ENCODE results near the gene TUBAL3. TPM values are rescaled to one million over a fixed set of nuclear protein-coding genes. Genes with fewer than 3 reads are reported as not detected.

TUBAL3 gene
- total and polyA plus RNA-seq, 9 donors, result 0.15 to 0.34 (median 0.15) TPM; not detected in 6

DNA sequence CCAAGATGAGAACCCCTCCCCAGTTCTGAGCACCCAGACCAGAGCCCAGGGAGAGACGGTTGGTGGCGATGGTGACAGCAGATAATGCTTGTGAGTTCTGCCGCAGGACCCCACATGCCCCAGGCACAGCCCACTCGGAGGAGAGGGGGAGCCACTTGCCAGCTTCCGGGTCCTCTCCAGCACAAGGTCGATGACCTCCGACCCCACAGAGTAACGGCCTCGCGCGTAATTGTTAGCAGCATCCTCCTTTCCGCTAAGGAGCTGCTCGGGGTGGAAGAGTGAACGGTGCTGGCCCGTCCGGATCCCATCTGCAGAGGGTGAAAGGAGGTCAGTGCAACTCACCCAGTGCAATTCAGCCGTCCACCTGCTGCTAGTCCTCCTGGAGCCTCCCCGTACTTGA is 9.5 kb downstream of the TUBAL3 start:
- DNase-seq, result no peak
- no peaks in the 10 kb centered on the region for H3K4me1 ChIP-seq (ENCODE audit: insufficient read depth)
- WGBS, 3 donors, result 84 to 90% (median 87%) methylated on average over 18 of the region's 18 CpGs
- TF ChIP-seq EP300 (IDR thresholded peaks at IDR 0.05) (no peak), POLR2A (IDR thresholded peaks at IDR 0.05) (no peak)
- TF ChIP-seq, protein P1, sequence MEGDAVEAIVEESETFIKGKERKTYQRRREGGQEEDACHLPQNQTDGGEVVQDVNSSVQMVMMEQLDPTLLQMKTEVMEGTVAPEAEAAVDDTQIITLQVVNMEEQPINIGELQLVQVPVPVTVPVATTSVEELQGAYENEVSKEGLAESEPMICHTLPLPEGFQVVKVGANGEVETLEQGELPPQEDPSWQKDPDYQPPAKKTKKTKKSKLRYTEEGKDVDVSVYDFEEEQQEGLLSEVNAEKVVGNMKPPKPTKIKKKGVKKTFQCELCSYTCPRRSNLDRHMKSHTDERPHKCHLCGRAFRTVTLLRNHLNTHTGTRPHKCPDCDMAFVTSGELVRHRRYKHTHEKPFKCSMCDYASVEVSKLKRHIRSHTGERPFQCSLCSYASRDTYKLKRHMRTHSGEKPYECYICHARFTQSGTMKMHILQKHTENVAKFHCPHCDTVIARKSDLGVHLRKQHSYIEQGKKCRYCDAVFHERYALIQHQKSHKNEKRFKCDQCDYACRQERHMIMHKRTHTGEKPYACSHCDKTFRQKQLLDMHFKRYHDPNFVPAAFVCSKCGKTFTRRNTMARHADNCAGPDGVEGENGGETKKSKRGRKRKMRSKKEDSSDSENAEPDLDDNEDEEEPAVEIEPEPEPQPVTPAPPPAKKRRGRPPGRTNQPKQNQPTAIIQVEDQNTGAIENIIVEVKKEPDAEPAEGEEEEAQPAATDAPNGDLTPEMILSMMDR (IDR thresholded peaks at IDR 0.05), result no peak
- H3K9me3 ChIP-seq, result no peaks in the 10 kb centered on the region
- H3K36me3 ChIP-seq, result no peaks in the 10 kb centered on the region
- H3K27ac ChIP-seq, result no peak overlapping the region
- no peaks in the 10 kb centered on the region for H3K27me3 ChIP-seq
- intact Hi-C loops (cut with DNase I), result no loop called here
- H3K4me3 ChIP-seq, result no peak overlapping the region

DNA sequence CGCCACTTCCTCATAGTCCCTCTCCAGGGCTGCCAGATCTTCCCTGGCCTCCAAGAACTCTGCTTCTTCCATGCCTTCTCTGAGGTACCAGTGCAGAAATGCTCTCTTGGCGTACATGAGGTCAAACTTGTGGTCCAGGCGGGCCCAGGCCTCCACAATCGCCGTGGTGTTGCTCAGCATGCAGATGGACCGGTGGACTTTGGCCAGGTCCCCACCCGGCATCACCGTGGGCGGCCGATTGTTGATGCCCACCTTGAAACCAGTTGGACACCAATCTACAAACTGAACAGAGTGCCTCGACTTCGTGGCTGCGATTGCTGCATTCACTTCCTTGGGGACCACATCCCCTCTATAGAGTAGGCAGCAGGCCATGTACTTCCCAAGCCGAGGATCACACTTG is 11.1 kb downstream of the TUBAL3 start:
- Histone ChIP-seq H3K36me3 (no peaks in the 10 kb centered on the region), H3K4me1 (ENCODE audit: insufficient read depth) (no peaks in the 10 kb centered on the region), H3K4me3 (no peak overlapping the region), H3K27ac (no peak overlapping the region), H3K9me3 (no peaks in the 10 kb centered on the region), H3K27me3 (no peaks in the 10 kb centered on the region)
- TF ChIP-seq, protein P1 (IDR thresholded peaks at IDR 0.05), result no peak
- TF ChIP-seq POLR2A (IDR thresholded peaks at IDR 0.05) (no peak), EP300 (IDR thresholded peaks at IDR 0.05) (no peak)
- no peak for DNase-seq
- intact Hi-C loops (cut with DNase I), result no loop called here
- 91 to 95% (median 95%) methylated on average over 14 of the region's 14 CpGs for WGBS, 3 donors

DNA sequence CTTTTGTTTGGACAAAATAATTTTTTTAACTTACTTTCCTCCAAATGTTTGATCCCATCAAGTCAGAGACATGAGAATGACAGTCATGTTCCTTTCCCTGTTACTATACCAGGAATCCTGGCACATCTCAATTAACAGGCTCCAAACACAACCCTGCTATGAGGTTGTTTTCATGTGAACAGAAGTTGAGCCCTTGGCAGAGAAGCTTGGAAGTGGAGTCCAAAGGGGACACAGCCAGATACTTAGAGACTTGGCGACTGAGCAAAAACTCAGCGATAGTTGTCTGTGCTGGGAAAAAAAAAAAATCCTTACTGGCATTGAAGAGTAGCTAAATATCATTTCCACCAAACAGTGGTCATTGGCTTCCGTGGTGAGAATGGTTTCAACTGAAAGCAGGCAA is 12.8 kb downstream of the TUBAL3 start:
- 90 to 96% (median 94%) methylated on average over 3 of the region's 3 CpGs for WGBS, 3 donors
- intact Hi-C loops (cut with DNase I), result no loop called here
- Histone ChIP-seq H3K4me3 (no peak overlapping the region), H3K27me3 (no peaks in the 10 kb centered on the region), H3K4me1 (ENCODE audit: insufficient read depth) (no peaks in the 10 kb centered on the region), H3K27ac (no peak overlapping the region), H3K9me3 (no peaks in the 10 kb centered on the region), H3K36me3 (no peaks in the 10 kb centered on the region)
- DNase-seq, result no peak
- no peak for TF ChIP-seq EP300 (IDR thresholded peaks at IDR 0.05)
- TF ChIP-seq, protein P1 (IDR thresholded peaks at IDR 0.05), result no peak
- TF ChIP-seq POLR2A (IDR thresholded peaks at IDR 0.05), result no peak

DNA sequence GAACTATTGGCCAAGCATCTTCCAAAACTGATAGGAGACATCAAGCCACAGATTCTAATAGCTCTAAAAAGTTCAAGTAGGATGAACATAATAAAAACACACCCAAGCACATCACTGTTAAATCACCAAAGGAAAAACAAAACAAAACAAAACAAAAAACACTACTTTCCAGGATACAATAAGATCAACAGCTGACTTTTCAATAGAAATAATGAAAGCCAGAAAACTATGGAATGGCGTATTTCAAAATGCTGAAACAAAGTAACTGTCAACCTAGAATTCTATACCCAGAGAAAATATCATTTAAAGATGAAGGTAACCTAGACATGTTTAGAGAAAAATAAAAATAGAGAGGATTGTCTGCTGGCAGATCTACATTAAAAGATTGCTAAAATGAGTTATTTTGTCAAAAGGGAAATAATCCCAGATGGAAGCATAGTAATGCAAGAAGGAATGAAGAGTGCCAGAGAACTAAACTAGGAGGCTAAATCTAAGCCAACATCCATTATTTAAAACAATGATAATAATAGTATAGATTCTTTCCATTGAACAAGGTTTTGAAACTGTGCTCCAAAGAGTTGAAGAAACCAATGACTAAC is 13.9 kb downstream of the TUBAL3 start:
- no peak for TF ChIP-seq EP300 (IDR thresholded peaks at IDR 0.05)
- TF ChIP-seq POLR2A (IDR thresholded peaks at IDR 0.05), result no peak
- TF ChIP-seq, protein P1 (IDR thresholded peaks at IDR 0.05), result no peak
- Histone ChIP-seq H3K4me3 (no peak overlapping the region), H3K27me3 (no peaks in the 10 kb centered on the region), H3K36me3 (no peaks in the 10 kb centered on the region), H3K27ac (no peak overlapping the region), H3K4me1 (ENCODE audit: insufficient read depth) (no peaks in the 10 kb centered on the region), H3K9me3 (no peaks in the 10 kb centered on the region)
- DNase-seq, result no peak
- intact Hi-C loops (cut with DNase I), result no loop called here
- 90 to 94% (median 93%) methylated on average over 1 of the region's 1 CpG for WGBS, 3 donors

Data from ovary (tissue), 9 donors.